NCI-H446 treated with DMSO at 0.1 percent for 48 hours (cell line): Measurements from ENCODE around the gene SNCG.
"Not testable (repeated sequence)": the region's sequence is repeated elsewhere in the genome, so short reads cannot be mapped to it uniquely, and the experiment has no call there.

Experiments
- DNase-seq: peaks from one replicate; lab custom pipeline; 2025; lab: John Stamatoyannopoulos, UW

Gene SNCG

DNA sequence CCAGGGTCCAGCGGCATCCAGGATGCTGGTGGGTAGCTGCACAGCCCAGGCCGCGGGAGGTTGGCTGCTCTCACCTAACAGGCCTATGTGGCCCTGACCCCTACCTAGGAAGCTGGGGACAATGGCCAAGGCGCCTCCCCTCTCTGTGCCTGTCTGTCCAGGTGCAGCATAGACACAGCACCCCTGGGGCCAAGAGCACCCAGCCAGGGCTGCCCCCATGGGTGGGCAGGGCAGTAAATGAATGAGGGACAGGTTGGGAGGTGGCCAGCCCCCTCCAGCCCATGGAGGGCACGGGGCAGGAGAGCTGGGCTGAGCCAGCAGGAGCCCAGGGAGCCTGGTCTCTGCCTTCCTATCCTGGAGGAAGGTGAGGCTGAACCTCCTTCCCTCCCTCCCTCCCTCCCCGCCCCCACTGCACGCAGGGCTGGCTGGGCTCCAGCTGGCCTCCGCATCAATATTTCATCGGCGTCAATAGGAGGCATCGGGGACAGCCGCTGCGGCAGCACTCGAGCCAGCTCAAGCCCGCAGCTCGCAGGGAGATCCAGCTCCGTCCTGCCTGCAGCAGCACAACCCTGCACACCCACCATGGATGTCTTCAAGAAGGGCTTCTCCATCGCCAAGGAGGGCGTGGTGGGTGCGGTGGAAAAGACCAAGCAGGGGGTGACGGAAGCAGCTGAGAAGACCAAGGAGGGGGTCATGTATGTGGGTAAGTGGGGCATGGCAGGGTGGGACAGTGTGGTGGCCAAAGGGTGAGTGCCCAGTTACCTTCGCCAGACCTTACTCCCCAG is at the start of gene SNCG:
TSS of gene SNCG (plus strand) at position 484 of the 785 bp plus-strand sequence. CDS start at position 583, 99 bp downstream.
- no peak for DNase-seq

DNA sequence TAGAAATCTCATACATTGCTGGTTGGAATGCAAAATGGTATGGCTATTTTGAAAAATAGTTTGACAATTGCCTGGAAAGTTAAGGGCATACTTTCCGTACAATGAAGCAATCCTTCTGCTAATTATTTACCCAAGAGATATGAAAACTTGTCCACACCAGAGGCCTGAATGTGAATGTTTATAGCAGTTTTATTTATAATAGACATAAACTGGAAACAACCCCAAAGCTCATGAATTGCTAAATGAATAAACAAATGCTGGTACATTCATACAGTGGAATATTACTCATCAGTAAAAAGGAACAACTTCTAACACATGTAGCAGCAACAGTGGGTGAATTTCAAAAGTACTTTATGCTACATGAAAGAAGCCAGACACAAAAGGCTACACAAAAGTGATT is 43.7 kb upstream of the SNCG start:
- DNase-seq, result no peak

DNA sequence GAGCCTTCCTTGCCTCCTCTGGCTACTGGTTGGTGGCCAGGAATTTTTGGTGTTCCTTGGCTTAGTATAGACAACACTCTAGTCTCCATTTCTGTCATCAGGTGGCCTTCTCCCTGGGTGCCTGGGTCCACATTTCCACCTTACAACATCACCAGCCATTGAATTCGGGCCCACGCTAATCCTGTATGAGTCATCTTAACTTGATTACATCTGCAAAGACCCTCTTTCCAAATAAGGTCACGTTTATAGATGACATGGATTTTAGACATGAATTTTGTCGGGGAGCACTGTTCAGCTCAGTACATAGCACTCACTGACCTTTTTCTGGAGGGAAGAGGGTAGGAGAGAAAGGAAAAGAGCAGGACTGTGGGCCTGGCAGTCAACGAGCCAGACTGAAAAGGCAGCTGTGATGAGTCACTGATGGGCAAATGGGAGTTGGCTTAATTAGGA is 40.4 kb upstream of the SNCG start:
- no peak for DNase-seq

DNA sequence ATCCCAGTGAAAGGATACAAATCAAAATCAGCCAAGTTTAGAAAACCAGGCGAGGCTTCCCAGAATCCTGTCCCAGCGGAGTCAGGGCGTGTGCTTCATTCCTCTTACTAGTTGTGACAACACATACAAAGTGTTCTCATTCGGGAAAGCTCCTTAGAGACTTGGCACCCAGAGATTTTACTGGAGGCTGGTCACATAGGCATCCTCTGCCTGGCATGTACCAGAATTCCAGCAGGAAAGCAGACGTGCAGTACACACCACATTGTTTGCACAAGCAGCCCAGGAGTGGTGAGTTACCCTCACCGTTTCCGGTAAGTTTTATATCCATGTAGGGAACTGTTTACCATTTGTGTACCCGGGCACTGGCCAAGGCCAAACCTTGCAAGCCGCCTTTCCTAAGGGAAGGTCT is 35.8 kb upstream of the SNCG start:
- DNase-seq, result no peak

DNA sequence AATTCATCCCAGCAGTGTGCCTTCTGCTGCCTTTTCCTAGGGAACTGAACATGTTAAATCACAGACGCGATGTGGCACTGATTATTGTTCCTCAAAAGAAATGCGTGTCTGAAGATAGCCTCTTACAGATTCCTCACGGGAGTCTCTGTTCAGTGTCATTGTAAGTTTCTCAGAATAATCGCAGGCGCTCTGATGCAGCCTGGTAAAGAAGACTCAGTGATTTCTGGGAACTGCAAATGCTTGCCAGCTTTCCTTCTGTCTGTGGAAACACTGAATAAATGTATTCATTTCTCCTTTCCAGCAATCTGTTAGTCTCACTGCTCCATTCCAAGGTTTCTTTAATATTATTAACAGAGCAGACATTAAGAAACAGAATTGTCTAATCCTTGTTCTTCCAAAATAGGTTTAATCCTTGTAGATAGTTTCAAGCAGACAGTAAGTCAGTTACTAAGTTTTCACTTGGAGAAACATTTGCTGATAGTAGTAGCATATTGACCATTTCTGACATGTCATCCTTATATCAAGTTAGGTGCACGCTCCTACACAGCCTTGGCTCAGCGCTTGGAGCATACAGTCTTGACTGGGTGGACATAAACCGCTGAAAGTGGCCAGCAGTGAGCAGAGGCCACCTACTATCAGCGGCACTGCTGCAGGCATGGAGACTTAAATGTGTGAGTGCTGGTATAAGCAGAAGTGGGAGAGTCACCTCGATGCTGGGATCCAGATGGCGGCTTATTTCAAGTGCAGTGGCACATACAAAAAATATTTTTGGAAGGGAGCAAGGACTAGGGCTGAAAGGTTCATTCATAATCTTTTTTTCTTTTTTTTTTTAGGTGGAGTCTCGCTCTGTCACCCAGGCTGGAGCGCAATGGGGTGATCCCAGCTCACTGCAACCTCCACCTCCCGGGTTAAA is 28.7 kb upstream of the SNCG start:
- no peak for DNase-seq

DNA sequence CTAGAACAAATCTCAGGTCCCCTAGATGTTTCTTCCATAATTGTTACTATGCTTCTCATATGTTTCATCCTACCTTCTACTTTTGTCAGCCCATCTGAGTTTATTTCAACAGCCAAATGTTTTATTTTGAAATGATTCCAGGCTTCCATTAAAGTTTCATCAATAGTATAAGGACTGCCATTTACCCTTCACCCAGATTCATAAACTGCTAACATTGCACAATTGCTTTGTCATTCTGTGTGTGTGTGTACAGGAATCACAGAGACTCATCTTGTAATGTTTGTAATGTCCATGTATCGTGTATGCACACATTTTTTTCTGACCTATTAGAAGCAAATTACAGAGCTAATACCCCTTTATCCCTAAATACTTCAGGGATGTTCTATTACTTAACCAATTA is 26.5 kb upstream of the SNCG start:
- no peak for DNase-seq

DNA sequence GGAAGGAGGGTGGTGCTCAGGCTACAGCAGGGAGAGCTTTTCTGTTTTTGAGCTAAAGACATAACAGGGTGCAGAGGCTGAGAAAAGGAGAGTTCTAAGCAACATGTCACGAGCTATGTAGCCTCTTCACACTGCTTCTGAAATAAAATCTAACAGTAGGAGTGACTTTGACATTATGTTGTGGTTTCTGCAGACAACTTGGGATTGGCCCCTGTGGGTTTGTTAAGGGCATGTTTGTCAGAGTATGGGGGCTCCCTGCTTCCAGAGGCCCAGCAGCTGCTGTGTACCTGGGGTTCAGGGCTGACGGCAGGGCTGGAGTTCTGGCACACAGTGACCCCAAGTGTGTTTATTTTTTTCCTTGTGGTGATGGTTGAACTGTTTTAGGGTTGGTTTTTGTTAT is 25.7 kb upstream of the SNCG start:
- no peak for DNase-seq

DNA sequence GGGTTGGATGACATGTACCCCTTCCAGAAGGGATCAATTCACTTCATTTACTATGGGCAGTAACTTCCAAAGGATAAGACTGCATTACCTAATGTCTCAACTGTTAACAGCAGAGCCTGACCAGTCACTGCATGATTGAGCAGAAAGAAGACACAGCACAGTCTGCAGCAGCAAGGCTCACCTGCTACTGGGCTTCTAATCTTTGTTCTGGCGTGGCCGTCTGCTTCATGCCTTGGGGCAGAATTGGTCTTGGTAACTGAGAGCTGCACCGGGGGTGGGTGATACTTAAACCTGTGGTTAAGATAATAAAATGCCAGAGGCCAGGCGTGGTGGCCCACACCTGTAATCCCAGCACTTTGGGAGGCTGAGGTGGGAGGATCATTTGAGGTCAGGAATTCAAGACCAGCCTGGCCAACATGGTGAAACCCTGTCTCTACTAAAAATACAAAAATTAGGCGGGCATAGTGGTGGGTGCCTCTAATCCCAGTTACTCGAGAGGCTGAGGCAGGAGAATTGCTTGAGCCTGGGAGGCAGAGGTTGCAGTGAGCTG is 24.2 kb upstream of the SNCG start:
- DNase-seq, result not testable (repeated sequence)

DNA sequence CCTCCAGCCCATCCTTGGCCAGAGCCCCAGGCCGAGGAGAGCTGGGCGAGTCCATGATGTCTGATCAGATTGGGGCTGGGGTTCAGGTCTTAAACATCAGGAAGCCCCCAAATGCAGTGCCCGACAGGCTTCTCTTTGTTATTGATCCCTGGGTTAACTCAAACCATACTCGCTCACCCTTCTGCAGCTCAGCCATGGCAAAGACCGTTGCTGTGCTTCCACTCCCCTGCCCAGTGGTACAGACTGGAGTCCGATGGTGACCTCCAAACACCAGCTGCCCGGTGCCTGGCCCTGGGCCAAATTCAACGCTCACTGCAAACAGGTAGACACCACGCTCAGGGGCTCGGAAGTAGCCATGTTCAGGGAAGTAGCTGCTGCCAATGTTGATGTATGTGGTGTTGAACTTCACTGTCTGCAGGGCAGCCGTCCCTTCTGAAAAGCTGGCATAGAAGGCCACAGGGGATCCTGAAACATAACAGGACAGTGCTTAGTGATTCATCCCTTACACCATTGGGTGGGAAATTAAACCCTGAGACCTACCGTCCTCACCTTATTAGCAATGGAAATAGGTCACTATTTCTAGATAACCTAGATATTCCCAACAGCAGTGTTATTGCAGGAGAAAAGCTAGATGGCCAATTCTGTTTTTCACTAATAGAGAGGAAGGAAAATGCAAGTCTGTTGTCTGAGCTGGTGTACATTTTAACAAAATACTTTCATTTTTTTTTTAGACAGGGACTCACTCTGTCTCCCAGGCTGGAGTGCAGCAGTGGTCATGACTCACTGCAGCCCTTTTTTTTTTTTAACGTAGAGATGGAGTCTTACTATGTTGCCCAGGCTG is 21.5 kb upstream of the SNCG start:
- DNase-seq, result no peak

DNA sequence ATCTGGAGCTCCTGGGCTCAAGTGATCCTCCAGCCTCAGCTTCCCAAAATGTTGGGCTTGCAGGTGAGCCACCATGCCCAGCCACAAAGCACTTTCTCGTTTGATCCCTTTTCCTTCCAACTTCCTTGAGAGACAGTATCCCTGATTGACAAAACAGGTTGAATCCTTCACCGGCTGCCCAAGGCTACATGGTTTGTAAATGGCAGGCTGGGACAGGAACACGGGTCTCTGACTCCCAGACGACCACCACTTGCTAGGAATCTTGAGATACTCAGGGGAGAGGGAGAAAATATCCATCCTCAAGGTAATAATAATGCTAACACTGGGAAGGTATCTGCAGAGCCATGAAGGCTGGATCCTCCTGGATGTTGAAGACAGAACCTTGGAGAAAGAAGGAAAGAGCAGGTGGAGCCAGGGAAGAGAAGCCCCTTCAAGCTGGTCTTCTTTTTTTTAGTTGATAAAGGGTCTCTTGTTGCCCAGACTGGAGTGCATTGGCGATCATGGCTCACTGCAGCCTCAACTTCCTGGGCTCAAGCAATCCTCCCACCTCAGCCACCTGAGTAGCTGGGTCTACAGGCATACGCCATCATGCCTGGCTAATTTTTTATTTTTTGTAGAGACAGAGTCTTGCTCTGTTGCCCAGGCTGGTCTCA is 20.8 kb upstream of the SNCG start:
- DNase-seq, result no peak

DNA sequence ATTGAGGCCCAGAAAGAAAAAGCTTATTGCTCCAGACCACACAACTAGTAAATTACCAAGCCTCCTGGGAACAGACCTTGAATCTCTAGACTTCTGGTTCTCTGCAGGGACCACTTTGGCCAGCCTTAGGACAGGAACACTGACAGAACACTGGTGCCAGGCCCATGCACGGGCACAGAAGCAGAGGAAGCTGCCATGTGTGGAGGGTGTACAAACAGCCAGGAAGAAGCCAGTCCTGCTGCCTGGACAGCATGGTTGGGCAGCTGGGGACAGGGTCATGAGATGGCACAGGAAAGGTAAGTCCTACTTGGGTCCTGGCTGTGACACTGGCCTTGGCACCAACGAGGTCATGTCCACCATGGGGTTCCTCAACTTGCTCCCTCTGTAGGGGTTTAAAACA is 20.1 kb upstream of the SNCG start:
- no peak for DNase-seq

DNA sequence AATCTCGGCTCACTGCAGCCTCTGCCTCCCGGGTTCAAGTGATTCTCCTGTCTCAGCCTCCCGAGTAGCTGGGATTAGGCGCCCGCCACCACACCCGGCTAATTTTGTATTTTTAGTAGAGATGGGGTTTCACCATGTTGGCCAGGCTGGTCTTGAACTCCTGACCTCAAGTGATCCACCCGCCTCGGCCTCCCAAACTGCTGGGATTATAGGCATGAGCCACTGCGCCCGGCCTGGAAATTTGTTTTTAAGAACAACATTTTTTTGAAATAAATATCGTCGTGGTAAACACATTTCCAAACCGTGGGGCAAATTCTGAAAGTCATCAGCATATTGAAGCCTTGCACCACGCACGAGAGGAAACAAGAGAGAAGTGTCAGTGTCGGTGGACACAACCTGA is 18.3 kb upstream of the SNCG start:
- DNase-seq, result not testable (repeated sequence)

DNA sequence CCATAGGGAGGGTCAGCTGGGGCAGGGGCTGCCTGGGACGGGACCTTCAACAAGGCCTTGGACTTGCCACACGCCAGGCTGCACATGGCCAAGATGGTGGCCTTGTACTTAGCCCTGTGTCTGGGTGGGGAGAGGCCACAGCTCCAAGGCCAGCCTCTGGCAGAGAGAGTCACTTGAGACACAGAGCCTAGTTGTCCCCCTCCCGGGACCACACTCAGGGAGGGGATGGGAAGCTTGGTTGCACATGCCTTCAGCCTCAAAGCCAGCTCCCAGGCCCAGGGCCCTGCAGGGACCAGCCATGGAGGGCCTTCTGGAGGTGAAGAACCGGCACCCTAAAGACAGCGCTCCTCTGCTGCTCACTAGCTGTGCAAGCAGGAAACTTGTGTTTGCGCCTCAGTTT is 17.7 kb upstream of the SNCG start:
- no peak for DNase-seq

DNA sequence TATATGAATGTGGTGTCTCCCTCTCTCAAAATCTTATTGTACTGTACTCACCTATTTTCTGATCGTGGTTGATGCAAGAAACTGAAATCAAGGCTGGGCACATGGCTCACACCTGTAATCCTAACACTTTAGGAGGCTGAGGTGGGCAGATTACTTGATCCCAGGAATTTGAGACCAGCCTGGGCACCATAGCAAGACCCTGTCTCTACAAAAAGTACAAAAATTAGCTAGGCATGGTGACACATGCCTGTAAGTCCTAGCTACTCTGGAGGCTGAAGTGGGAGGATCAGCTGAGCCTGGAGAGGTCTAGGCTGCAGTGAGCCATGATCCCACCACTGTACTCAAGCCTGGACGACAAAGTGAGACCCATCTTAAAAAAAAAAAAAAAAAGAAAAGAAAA is 17.0 kb upstream of the SNCG start:
- no peak for DNase-seq

DNA sequence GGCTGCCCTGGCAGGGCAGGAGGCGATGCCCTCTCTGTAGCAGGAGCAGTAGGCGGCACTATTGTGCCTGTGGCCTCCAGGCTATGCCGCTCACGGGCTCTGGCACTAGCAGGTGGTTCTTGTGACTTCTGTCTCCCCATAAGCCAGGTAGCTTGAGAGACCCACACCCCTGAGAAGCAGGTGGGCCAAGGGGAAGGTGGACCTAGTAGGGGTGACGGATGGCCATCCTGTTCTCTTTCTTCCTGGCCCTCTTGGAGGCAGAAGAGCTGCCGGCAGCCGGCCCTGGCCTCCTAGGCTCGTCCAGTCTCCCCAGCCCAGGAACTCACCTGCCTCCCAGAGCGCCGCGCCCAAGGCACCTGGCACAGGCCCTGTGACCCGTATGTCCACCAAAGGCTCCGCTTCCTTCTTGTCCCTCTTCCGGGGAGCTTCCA is 16.4 kb upstream of the SNCG start:
- no peak for DNase-seq

DNA sequence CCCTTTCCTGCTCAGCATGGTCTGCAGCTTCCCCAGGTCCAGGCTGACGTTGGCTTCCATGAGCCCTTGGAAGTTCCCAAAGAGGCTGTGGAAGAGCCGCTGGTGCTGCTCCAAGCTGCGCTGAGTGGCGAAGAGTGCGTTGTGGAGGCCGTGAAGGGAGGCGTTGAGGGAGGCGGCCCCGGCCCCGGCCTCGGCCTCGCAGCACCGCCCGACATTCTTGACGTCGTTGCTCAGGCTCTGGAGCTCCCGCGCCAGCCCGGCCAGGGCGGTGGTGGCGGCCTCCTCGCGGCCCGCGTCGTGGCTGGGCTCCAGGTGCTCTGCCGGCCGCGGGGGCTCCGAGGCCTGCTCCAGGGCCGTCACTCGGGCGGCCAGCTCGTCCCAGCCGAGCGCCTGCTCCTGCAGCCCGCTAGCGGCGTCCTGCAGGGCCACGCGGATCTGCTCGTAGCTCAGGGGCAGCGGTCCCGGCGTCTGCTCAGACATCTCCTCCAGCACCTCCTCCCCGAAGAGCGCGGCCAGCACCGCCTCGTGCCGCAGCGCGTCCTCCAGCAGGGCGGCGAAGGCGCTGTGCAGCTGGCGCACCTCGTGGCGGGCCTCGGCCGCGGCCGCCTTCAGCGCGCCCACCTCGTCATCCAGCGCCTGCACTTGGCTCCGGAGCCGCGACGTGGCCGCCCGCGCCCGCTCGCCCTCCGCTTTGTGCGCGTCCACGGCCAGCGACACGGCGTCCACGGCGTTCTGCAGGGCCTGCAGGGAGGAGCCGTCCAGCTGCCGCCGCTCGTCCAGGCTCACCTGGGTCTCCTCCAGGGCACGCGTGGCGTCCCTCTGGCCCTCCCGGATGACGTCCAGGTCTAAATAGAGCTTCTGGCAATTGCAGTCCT is 15.7 kb upstream of the SNCG start:
- DNase-seq, result no peak

DNA sequence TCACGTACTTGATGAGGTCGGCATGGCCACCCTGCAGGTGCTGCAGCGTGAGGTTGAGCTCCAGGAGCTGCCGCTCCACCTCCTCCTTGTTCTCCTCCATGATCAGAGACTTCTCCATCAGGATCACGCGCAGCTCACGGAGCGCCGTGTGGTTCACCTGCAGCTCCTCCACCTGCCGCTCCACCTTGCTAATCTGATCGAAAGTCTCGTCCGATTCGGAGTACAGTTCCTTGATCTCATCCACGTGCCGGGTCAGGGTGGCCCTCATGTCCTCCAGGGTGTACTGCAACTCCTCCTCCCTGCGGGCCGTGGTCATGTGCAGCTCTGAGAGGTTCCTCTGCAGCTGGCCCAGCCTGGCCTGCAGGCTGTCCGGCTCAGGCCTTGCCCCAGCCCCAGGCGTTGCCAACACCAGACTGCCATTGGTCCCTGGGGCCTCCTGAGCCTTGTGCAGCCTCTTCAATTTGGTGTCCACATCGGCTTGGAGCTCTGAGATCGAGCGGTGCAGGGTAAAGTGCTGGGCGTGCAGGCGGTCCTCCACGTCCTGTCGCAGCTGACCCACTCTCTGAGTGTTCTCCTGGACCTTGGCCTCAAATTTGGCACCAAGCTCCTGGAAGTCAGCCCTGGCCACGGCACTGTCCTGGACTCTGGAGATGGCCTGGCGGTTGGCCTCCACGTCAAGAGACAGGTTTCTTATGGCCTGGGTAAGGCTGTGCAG is 14.9 kb upstream of the SNCG start:
- no peak for DNase-seq

DNA sequence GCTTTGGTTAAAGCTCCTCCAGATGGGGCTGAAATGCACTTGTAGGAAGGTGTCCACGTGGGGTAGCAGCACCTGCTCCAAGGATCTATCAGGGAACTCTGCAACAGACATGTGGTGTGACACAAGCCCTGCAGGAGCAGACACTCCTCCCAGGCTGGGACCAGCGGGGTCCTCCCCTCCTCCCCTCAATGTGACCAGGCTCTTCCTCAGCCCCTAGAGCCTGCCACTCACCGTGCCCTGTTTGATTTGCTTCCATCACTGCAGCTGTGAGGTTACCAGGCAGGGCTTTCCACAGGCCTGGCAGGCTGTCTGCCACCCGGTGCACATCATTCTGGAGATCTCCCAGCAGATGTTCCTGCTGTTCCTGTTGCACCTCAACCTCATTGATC is 14.4 kb upstream of the SNCG start:
- no peak for DNase-seq

DNA sequence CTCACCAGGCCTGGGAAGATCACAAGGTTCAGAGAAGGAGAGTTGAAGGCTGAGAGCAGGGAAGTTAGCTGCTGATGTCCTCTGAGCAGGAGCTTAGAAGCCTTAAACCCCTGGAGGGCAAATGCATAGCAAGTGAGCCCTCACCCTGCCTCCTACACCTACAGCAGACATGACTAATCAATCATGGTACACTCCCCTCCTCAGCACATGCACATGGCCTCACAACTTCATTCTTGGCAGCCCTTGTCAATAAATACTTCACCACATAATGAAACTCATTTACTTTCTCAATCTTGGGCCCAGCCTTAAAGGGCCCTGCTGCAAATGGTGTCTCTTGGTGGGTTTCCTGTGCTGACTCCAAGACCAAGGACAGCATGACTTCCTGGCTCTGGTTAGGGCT is 13.9 kb upstream of the SNCG start:
- DNase-seq, result no peak

DNA sequence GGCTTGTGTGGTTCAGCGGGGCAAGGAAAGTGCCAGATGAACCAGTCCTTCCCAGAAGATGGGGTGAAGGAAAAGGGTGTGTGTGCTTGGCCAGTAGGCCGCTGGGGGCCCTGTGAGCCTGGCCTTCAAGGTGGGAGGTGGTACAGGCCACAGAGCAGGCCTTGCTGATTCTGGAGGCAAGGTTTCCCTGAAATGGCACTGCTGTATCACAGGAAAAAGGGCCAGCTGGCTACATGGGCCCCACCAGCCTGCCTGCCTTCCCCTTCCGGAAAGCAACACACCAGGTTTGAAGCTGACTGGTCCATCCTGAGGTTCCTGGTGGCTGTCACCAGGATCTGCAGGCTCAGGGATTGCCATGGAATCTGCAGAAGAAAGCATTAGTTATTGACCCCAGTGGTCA is 13.5 kb upstream of the SNCG start:
- DNase-seq, result no peak
